GM12864 (cell line): Measurements from ENCODE around the gene OTX1.

Experiments
- DNase-seq: peaks from one replicate; pipeline ENCODE4 v3.0.0-alpha.2; 2011; ENCODE audit warnings: low read depth
- H3K4me3 ChIP-seq: 2 replicates; pipeline ENCODE4 v1.5.1; 2011; ENCODE audit warnings: mild to moderate bottlenecking, low read depth, low read length, control low read depth
- CTCF ChIP-seq: IDR thresholded peaks from 2 replicates; pipeline ENCODE4 v1.5.1; 2011; ENCODE audit warnings: low read depth, mild to moderate bottlenecking, moderate library complexity, low read length, control low read depth, inconsistent platforms; ENCODE audit errors: missing control alignments

OTX1 gene

DNA sequence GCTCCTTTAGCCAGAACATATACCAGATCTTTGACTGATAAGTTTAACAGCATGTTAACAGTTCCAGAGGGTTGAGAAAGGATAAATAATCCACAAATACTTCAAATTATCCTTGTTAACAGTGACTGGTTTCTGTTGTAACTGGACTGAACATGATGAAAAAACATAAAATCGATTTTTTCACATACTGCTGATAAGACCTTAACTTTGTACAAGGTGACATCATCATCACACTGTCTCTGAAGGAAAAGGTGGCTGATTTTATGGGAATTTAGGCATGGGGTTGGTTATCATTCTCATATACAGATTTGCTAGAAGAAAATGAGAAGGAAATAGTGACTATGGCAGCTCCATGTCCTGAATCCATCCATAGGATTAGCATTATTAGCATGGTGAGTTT, 36.1 kb downstream of the OTX1 start:
- H3K4me3 ChIP-seq: no peak overlapping the region
- TF ChIP-seq CTCF: no peak
- no peak for DNase-seq

- no peak for DNase-seq
- TF ChIP-seq CTCF: no peak
- H3K4me3 ChIP-seq: no peak overlapping the region
These were observed 41.8 kb downstream of the OTX1 start for GRCh38 chr2:63092401-63092800.

DNA sequence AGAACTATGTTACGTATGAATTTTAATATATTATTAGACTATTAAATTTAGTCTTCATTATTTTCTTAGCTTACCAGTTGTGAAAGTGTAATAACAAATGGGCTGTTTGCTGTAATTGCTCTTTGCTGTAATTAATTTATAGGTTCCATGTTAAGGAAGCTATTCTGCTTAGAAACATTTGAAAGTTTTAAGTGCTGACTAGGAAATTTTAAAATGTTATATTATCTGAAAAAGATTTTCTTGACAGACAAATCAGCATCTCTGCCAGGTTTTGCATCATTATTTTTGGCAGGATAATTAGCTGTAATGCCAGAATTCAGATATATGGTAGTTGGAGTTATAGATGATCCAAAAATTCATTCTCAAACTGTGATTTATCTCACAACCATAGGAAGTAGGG, 42.2 kb downstream of the OTX1 start:
- TF ChIP-seq CTCF: no peak
- H3K4me3 ChIP-seq: no peak overlapping the region
- DNase-seq: no peak

GRCh38 chr2:63093502-63093901, 42.9 kb downstream of the OTX1 start:
- no peak overlapping the region for H3K4me3 ChIP-seq
- no peak for DNase-seq
- TF ChIP-seq CTCF: no peak

DNA sequence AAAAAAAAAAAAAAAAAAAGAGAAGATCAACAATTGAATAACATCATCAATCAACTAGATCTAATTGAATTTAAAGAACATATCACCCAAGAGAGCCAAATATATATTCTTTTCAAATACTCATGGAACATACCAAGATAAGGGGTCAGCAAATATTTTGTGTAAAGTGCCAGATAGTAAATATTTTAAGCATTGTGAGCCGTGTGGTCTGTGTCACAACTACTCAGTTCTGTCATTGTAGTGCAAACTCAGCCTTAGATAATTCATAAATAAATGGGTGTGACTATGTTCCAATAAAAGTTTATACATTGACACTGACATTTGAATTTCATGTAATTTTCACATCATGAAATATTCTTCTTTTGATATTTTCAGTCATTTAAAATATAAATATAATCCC, 45.9 kb downstream of the OTX1 start:
- TF ChIP-seq CTCF: no peak
- no peak overlapping the region for H3K4me3 ChIP-seq
- no peak for DNase-seq

DNA sequence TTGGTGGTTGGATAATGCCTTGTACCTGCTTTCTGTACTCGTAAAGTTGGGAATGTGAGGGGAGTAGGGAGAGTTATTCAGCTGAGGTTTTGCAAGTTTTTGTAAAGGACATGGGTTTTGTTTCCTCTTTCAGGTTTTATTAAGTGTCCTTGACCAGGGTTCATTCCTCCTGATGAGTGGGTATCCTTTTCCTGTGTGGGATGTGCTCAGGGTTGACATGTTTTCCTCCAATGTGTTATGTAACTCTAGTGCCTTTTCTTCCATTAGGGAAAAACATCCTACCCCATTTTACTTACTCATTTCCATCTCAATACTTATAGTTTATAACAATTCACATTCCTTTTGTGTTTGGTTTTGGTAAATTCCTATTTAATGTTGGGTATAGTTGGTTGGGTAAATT, 48.4 kb downstream of the OTX1 start:
- H3K4me3 ChIP-seq: no peak overlapping the region
- TF ChIP-seq CTCF: no peak
- DNase-seq: no peak

GRCh38 chr2:63101954-63102353, 51.3 kb downstream of the OTX1 start:
- H3K4me3 ChIP-seq: no peak overlapping the region

More at GRCh38 chr2:63101954-63102353, 51.3 kb downstream of the OTX1 start:
- no peak for TF ChIP-seq CTCF
- no peak for DNase-seq
